ENCODE measurements around the gene TLR9. TPM values are rescaled to one million over a fixed set of nuclear protein-coding genes. Genes with fewer than 3 reads are reported as not detected.

The TLR9 gene
- total RNA-seq, 1 donor = 0.21 TPM

DNA sequence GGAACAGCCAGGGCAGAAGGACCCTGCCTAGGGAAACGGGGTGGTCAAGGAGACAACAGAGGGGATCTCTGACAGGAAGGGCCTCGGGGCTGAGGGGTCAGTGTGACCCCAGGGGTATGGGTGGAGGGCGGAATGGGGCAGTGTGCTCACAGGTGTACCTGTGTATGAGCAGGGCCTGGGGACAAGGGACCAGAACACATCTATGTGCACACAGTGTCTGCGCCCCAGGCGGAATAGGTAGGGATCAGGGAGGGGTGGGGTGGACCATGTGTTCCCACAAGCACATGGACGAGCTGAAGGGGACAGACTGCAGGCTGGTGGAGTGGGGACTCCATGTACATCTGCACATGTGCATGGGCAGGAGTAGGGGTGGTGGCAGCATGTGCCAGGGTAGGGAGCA, 5.0 kb upstream of the TLR9 start:
- no peaks in the 10 kb centered on the region for H3K27me3 ChIP-seq (ENCODE audit: insufficient read depth, low read length)
- no peaks in the 10 kb centered on the region for H3K9me3 ChIP-seq (ENCODE audit: low read depth, low read length)
- H3K4me1 ChIP-seq (ENCODE audit: insufficient read depth, low read length) = peaks cover 54% of the 10 kb centered on the region
- no peak overlapping the region for H3K4me3 ChIP-seq (ENCODE audit: low read length)

- H3K9me3 ChIP-seq (ENCODE audit: low read depth, low read length) = no peaks in the 10 kb centered on the region
- no peaks in the 10 kb centered on the region for H3K27me3 ChIP-seq (ENCODE audit: insufficient read depth, low read length)
- H3K4me3 ChIP-seq (ENCODE audit: low read length) = no peak overlapping the region
- H3K4me1 ChIP-seq (ENCODE audit: insufficient read depth, low read length) = peaks cover 54% of the 10 kb centered on the region
Measured at GRCh38 chr3:52229656-52230055, 4.2 kb upstream of the TLR9 start.

DNA sequence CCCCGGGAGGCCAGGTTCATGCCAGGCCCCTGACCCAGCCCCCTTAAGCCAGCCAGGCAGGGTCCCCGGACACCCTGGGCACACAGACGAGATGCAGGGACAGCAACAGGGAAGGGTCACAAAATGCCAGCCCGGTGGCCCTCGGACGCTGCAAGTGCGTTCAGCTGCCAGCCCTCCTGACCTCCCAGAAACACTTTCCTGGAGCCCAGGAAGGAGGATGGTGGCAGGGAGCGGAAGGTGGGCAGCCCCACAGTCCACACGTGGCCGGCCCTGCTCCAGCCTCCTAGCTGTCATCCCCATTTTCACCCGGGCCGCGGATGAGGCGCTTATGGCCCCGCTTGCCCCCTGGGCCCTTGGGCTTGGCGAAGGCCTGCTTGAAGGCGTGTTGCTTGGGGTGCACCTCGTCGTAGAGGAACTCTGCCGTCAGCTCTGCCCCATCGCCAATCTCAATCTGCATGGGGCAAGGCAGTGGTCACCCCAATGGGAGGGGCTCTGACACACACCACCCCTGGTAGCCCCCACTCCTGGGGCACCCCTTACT, 3.4 kb upstream of the TLR9 start:
- H3K4me1 ChIP-seq (ENCODE audit: insufficient read depth, low read length) = peaks cover 54% of the 10 kb centered on the region
- H3K4me3 ChIP-seq (ENCODE audit: low read length) = no peak overlapping the region
- H3K27me3 ChIP-seq (ENCODE audit: insufficient read depth, low read length) = no peaks in the 10 kb centered on the region

DNA sequence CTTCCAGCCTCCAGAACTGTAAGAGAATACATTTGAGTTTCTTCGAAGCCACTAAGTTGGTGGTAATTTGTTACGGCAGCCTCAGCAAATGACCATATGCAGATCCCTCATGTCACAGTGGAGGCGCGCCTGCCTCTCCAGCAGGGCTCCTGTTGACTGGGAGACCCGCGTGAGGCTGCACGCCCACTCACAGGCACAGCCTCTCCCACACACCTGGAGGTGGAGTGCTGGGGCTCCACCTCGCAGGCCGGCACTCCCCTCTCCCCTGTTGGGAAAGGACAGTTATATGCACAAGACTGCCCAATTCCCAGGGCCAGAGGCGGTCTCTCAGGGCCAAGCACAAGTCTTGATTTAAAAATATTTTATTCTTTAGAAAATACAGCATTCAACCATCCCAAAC, 2.8 kb upstream of the TLR9 start:
- H3K4me3 ChIP-seq (ENCODE audit: low read length) = no peak overlapping the region
- no peaks in the 10 kb centered on the region for H3K9me3 ChIP-seq (ENCODE audit: low read depth, low read length)
- H3K27me3 ChIP-seq (ENCODE audit: insufficient read depth, low read length) = no peaks in the 10 kb centered on the region
- peaks cover 52% of the 10 kb centered on the region for H3K4me1 ChIP-seq (ENCODE audit: insufficient read depth, low read length)

More for the DNA sequence above, 3.4 kb upstream of the TLR9 start:
- H3K9me3 ChIP-seq (ENCODE audit: low read depth, low read length) = no peaks in the 10 kb centered on the region

DNA sequence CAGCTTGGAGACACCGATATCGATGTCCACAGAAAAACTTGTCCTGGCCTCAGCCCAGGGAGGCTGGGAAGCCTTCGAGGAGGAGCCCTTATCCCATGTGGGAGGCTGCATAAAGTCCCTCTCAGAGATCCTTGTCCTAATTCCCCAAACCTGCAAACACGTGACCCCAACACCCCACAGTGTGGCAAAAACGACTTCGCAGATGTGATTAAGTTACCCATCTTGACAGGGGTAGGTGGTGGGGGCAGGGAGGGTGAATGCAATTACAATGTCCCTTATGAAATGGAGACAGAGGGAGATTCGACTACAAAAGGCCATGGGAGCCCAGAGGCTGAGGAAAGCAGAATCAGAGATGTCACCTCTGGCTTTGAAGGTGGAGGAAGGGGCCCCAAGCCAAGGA, 2.3 kb upstream of the TLR9 start:
- Histone ChIP-seq H3K9me3 (ENCODE audit: low read depth, low read length) (no peaks in the 10 kb centered on the region), H3K4me3 (ENCODE audit: low read length) (no peak overlapping the region), H3K27me3 (ENCODE audit: insufficient read depth, low read length) (no peaks in the 10 kb centered on the region), H3K4me1 (ENCODE audit: insufficient read depth, low read length) (peaks cover 51% of the 10 kb centered on the region)

DNA sequence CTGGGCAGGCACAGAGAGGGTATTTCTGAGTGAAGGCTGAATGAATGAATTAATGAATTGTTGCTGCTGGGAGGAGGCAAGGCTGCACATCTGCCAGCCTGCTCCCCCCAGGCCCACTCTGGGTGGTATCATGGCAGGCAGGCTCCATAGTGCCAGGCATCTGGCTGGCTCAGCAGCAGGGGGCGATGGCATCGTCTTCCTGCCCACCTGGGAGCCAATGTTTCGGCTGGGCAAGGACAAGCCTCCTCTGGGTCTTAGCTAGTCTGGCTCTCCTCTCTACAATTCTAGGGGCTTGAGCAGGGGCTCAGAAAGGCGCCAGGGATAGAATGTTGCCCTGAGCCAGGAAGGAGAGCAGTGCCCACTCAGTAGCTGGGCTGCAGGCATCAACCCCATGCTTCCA, 1.7 kb upstream of the TLR9 start:
- peaks cover 50% of the 10 kb centered on the region for H3K4me1 ChIP-seq (ENCODE audit: insufficient read depth, low read length)
- H3K27me3 ChIP-seq (ENCODE audit: insufficient read depth, low read length) = no peaks in the 10 kb centered on the region
- no peak overlapping the region for H3K4me3 ChIP-seq (ENCODE audit: low read length)
- H3K9me3 ChIP-seq (ENCODE audit: low read depth, low read length) = no peaks in the 10 kb centered on the region

- no peaks in the 10 kb centered on the region for H3K27me3 ChIP-seq (ENCODE audit: insufficient read depth, low read length)
- no peak overlapping the region for H3K4me3 ChIP-seq (ENCODE audit: low read length)
- H3K4me1 ChIP-seq (ENCODE audit: insufficient read depth, low read length) = peaks cover 49% of the 10 kb centered on the region
- no peaks in the 10 kb centered on the region for H3K9me3 ChIP-seq (ENCODE audit: low read depth, low read length)
Measured at GRCh38 chr3:52226229-52226817, 878 bp upstream of the TLR9 start.

DNA sequence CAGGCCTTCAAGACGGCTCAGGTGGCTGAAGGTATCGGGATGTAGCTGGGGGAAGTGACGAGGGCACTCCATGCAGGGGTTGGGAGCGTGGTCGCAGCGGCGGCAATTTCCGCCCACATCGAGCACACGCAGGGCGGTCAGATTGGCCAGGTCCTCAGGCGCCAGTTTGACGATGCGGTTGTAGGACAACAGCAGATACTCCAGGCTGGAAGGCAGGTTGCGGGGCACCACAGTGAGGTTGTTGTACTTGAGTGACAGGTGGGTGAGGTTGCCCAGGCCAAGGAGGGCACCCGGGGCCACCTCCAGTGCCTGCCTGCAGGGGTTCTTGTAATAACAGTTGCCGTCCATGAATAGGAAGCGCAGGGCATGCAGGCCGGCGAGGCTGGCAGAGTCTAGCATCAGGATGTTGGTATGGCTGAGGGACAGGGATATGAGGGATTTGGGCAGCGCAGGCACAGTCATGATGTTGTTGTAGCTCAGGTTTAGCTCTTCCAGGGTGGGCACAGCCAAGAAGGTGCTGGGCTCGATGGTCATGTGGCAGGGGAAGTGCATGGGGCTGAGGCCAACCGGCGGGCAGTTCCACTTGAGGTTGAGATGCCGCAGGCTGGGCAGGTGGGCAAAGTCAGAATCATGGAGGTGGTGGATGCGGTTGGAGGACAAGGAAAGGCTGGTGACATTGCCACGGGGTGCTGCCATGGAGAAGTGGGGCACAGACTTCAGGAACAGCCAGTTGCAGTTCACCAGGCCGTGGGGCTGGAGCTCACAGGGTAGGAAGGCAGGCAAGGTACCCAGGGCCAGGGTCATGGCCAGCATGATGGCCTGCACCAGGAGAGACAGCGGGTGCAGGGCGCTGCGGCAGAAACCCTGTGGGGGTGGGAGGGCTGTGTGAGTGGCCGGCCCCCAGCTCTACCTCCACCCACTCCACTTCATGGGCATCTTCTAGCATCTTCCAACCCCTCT, 1.7 kb downstream of the TLR9 start:
- Histone ChIP-seq H3K27me3 (ENCODE audit: insufficient read depth, low read length) (no peaks in the 10 kb centered on the region), H3K9me3 (ENCODE audit: low read depth, low read length) (no peaks in the 10 kb centered on the region), H3K4me3 (ENCODE audit: low read length) (no peak overlapping the region), H3K4me1 (ENCODE audit: insufficient read depth, low read length) (peaks cover 71% of the 10 kb centered on the region)

DNA sequence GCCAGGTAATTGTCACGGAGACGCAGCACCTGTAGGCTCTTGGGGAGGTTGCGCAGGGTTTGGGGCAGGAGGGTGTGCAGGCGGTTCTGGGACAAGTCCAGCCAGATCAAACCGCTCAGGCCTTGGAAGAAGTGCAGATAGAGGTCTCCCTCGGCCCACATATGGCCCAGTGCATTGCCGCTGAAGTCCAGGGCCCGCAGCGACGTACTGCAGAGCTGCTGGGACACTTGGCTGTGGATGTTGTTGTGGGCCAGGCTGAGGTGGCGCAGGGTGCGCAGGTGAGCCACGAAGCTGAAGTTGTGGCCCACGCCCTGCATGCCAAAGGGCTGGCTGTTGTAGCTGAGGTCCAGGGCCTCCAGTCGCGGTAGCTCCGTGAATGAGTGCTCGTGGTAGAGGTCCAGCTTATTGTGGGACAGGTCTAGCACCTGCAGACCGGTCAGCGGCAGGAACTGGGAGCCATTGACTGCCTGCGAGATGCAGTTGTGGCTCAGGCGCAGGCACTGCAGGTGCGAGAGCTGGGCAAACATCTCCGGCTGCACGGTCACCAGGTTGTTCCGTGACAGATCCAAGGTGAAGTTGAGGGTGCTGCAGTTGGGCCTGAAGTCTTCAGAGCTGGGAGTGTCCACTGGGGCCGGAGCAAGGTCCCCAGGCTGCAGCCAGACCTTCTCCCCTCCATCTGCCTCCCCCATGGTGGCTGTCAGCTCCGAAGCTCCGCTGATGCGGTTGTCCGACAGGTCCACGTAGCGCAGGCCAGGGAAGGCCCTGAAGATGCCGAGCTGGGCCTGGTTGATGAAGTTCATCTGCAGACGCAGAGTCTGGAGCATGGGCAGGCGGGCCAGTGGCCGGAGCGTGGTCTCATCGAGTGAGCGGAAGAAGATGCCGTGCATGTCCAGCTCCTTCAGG, 2.9 kb downstream of the TLR9 start:
- no peaks in the 10 kb centered on the region for H3K27me3 ChIP-seq (ENCODE audit: insufficient read depth, low read length)
- no peak overlapping the region for H3K4me3 ChIP-seq (ENCODE audit: low read length)
- peaks cover 82% of the 10 kb centered on the region for H3K4me1 ChIP-seq (ENCODE audit: insufficient read depth, low read length)
- H3K9me3 ChIP-seq (ENCODE audit: low read depth, low read length) = no peaks in the 10 kb centered on the region

DNA sequence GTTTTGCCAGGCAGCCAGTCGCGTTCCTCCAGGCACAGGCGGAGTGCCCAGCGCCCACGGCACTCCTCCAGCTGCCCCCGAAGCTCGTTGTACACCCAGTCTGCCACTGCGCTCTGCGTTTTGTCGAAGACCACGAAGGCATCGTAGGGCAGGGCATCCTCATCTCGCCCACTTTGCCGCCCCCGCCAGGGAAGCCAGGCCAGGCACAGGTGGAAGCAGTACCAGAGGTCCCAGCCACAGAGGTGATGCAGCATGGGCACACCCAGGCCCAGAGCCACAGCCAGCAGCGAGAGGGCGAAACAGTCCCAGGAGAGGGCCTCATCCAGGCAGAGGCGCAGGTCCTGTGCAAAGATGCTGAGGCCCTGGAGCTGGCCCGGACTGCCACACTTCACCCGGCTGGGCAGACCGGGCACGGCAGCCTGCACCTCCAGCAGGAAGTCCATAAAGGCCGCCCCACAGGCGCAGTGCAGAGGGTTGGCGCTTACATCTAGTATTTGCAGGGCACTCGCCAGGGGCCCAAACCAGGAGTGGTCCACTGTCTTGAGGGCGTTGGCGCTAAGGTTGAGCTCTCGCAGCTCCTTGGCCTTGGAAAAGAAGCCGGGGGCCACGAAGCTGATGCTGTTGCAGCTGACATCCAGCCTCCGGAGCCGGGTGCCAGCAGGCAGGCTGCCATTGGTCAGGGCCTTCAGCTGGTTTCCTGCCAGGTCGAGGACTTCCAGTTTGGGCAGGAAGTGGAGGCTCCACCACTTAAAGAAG, 3.7 kb downstream of the TLR9 start:
- Histone ChIP-seq H3K4me1 (ENCODE audit: insufficient read depth, low read length) (peaks cover 85% of the 10 kb centered on the region), H3K27me3 (ENCODE audit: insufficient read depth, low read length) (no peaks in the 10 kb centered on the region), H3K9me3 (ENCODE audit: low read depth, low read length) (no peaks in the 10 kb centered on the region), H3K4me3 (ENCODE audit: low read length) (no peak overlapping the region)

GRCh38 chr3:52221141-52221562, 4.3 kb downstream of the TLR9 start:
- peaks cover 85% of the 10 kb centered on the region for H3K4me1 ChIP-seq (ENCODE audit: insufficient read depth, low read length)
- H3K27me3 ChIP-seq (ENCODE audit: insufficient read depth, low read length) = no peaks in the 10 kb centered on the region
- no peaks in the 10 kb centered on the region for H3K9me3 ChIP-seq (ENCODE audit: low read depth, low read length)
- no peak overlapping the region for H3K4me3 ChIP-seq (ENCODE audit: low read length)

GRCh38 chr3:52220380-52221026, 4.9 kb downstream of the TLR9 start:
- Histone ChIP-seq H3K27me3 (ENCODE audit: insufficient read depth, low read length) (no peaks in the 10 kb centered on the region), H3K4me3 (ENCODE audit: low read length) (no peak overlapping the region), H3K9me3 (ENCODE audit: low read depth, low read length) (no peaks in the 10 kb centered on the region), H3K4me1 (ENCODE audit: insufficient read depth, low read length) (peaks cover 82% of the 10 kb centered on the region)

GRCh38 chr3:52218937-52219650, 6.4 kb downstream of the TLR9 start:
- Histone ChIP-seq H3K4me1 (ENCODE audit: insufficient read depth, low read length) (peaks cover 70% of the 10 kb centered on the region), H3K4me3 (ENCODE audit: low read length) (no peak overlapping the region), H3K9me3 (ENCODE audit: low read depth, low read length) (no peaks in the 10 kb centered on the region), H3K27me3 (ENCODE audit: insufficient read depth, low read length) (no peaks in the 10 kb centered on the region)
